HCT116 (cell line): ENCODE results near the gene CAMK1D. TPM values are rescaled to one million over a fixed set of nuclear protein-coding genes. Genes with fewer than 3 reads are reported as not detected.

ENCODE experiments used
- ATAC-seq: fragments of 200-7000 bp; cut with Tn5 transposase; 2 replicates; pipeline ENCODE4 v1.9.1; 2020; ENCODE audit warnings: mild to moderate bottlenecking, moderate library complexity
- BruUV-seq: library from RNA; stranded (reverse); fragments of 400-500 nt; replicated peaks from 2 replicates; lab custom pipeline; 2021; lab: Mats Ljungman, UMichigan
- CTCF ChIA-PET: fragments of 300-600 bp; sonication (Branson Sonifier 250); formaldehyde crosslinking; loops from one replicate; lab custom pipeline; 2021; ENCODE audit warnings: antibody characterized with exemption; lab: Charles Lee
- POLR2A ChIA-PET: fragments of 300-600, 350-600 bp; sonication (Branson Sonifier 250); formaldehyde crosslinking; loops from one replicate; lab custom pipeline; 2021; ENCODE audit warnings: antibody characterized with exemption; lab: Charles Lee
- RAD21 ChIA-PET, 2 experiments: fragments of 300-600 bp; sonication (Branson Sonifier 250); formaldehyde crosslinking; loops; one replicate each; lab custom pipeline; 2023; ENCODE audit warnings: low total read pairs in 2 of 2; ENCODE audit not compliant: uncharacterized antibody in 2 of 2, unreplicated experiment in 2 of 2, low non-redundant PET in 1 of 2; lab: Charles Lee
- DNase-seq: peaks from one replicate; pipeline ENCODE4 v3.0.0-alpha.2; 2010; ENCODE audit warnings: low read depth, low spot score
- H2AFZ ChIP-seq: fragments of 200-600 bp; shearing (Covaris generic), sonication (generic); 2 replicates; pipeline ENCODE4 v1.6.1; 2017; ENCODE audit warnings: low read depth, mixed run types, mixed read lengths, antibody characterized with exemption, low read length; ENCODE audit not compliant: poor library complexity, severe bottlenecking
- H3K27ac ChIP-seq: 2 replicates; pipeline ENCODE4 v1.5.1; 2012; ENCODE audit warnings: low read depth, low read length
- H3K27me3 ChIP-seq: fragments of 200-600 bp; sonication (generic); 2 replicates; pipeline ENCODE4 v1.6.1; 2016; ENCODE audit warnings: mixed run types, low read length, mixed read lengths; ENCODE audit not compliant: insufficient read depth
- H3K36me3 ChIP-seq, 2 experiments: fragments of 200-500 bp in 1 of 2; fragments of 200-600 bp in 1 of 2; sonication (Bioruptor generic) in 1 of 2; sonication (generic) in 1 of 2; 2 replicates each; pipeline versions ENCODE4 v1.5.1 to v1.6.1; 2014 to 2016; ENCODE audit warnings: low read length in 2 of 2, inconsistent platforms in 1 of 2, mixed read lengths in 1 of 2, mixed run types in 1 of 2; ENCODE audit not compliant: insufficient read depth in 2 of 2, control insufficient read depth in 1 of 2
- H3K4me1 ChIP-seq, 2 experiments: fragments of 200-600 bp in 1 of 2; sonication (generic) in 1 of 2; 2 replicates each; pipeline versions ENCODE4 v1.5.1 to v1.6.1; 2012 to 2017; ENCODE audit warnings: low read length in 2 of 2, inconsistent platforms in 1 of 2, mild to moderate bottlenecking in 1 of 2, mixed read lengths in 1 of 2, mixed run types in 1 of 2, moderate library complexity in 1 of 2; ENCODE audit not compliant: insufficient read depth in 2 of 2, control insufficient read depth in 1 of 2
- H3K4me2 ChIP-seq: fragments of 200-600 bp; sonication (generic); 2 replicates; pipeline ENCODE4 v1.6.1; 2017; ENCODE audit warnings: mixed run types, low read length, mixed read lengths
- H3K4me3 ChIP-seq, 2 experiments: fragments of 200-600 bp in 1 of 2; sonication (generic) in 1 of 2; replicated peaks in 1 of 2; 2 replicates each; pipeline ENCODE4 v1.5.1; 2011 to 2016; ENCODE audit warnings: low read length in 2 of 2, control low read depth in 1 of 2, low read depth in 1 of 2, mild to moderate bottlenecking in 1 of 2, mixed read lengths in 1 of 2, mixed run types in 1 of 2
- H3K79me2 ChIP-seq: fragments of 200-600 bp; sonication (generic); 2 replicates; pipeline ENCODE4 v1.6.1; 2017; ENCODE audit warnings: mild to moderate bottlenecking, mixed run types, low read length, moderate library complexity, mixed read lengths; ENCODE audit not compliant: insufficient read depth
- H3K9ac ChIP-seq: fragments of 200-600 bp; sonication (generic); 2 replicates; pipeline ENCODE4 v1.6.1; 2016; ENCODE audit warnings: low read length, mixed read lengths
- H3K9me2 ChIP-seq: fragments of 200-600 bp; sonication (generic), shearing (Covaris generic); 2 replicates; pipeline ENCODE4 v1.6.1; 2017; ENCODE audit warnings: mixed run types, mild to moderate bottlenecking, moderate library complexity; ENCODE audit not compliant: insufficient read depth
- H3K9me3 ChIP-seq, 2 experiments: fragments of 200-500 bp in 1 of 2; fragments of 200-600 bp in 1 of 2; sonication (Bioruptor generic) in 1 of 2; sonication (generic) in 1 of 2; 2 replicates each; pipeline ENCODE4 v1.6.1; 2014 to 2017; ENCODE audit warnings: low read length in 2 of 2, mixed read lengths in 2 of 2, inconsistent platforms in 1 of 2, low read depth in 1 of 2, mild to moderate bottlenecking in 1 of 2, mixed run types in 1 of 2, moderate library complexity in 1 of 2; ENCODE audit not compliant: control insufficient read depth in 1 of 2, insufficient read depth in 1 of 2
- H4K20me1 ChIP-seq: fragments of 200-600 bp; sonication (generic), shearing (Covaris generic); 2 replicates; pipeline ENCODE4 v1.6.1; 2017; ENCODE audit warnings: mixed run types, mild to moderate bottlenecking, moderate library complexity; ENCODE audit not compliant: insufficient read depth
- CBX3 ChIP-seq: IDR thresholded peaks from 2 replicates; pipeline ENCODE4 v1.6.1; 2012; ENCODE audit warnings: low read depth
- CEBPB ChIP-seq: IDR thresholded peaks from 2 replicates; pipeline ENCODE4 v1.6.1; 2012; ENCODE audit warnings: low read depth
- ELF1 ChIP-seq: IDR thresholded peaks from 2 replicates; pipeline ENCODE4 v1.6.1; 2012; ENCODE audit warnings: low read depth, borderline replicate concordance
- EZH2 ChIP-seq: fragments of 200-600 bp; sonication (generic); IDR thresholded peaks from 2 replicates; pipeline ENCODE4 v1.6.1; 2017; ENCODE audit warnings: antibody characterized with exemption, mixed run types
- FOSL1 ChIP-seq: IDR thresholded peaks from 2 replicates; pipeline ENCODE4 v1.6.1; 2012; ENCODE audit warnings: low read depth
- POLR2A ChIP-seq: IDR thresholded peaks from 2 replicates; pipeline ENCODE4 v1.7.0; 2011; ENCODE audit warnings: borderline replicate concordance; ENCODE audit not compliant: insufficient read depth, insufficient read length; ENCODE audit errors: extremely low read depth
- RAD21 ChIP-seq: IDR thresholded peaks from 2 replicates; pipeline ENCODE4 v1.6.1; 2012; ENCODE audit warnings: low read depth, mild to moderate bottlenecking
- SIN3A ChIP-seq: IDR thresholded peaks from 2 replicates; pipeline ENCODE4 v1.6.1; 2012; ENCODE audit warnings: low read depth
- SP1 ChIP-seq: IDR thresholded peaks from 2 replicates; pipeline ENCODE4 v1.6.1; 2012; ENCODE audit warnings: low read depth
- SRF ChIP-seq: IDR thresholded peaks from 2 replicates; pipeline ENCODE4 v1.6.1; 2012; ENCODE audit warnings: low read depth
- TCF7L2 ChIP-seq: IDR thresholded peaks from 2 replicates; pipeline ENCODE4 v1.7.0; 2011; ENCODE audit warnings: borderline replicate concordance, inconsistent platforms; ENCODE audit not compliant: insufficient read depth, insufficient read length; ENCODE audit errors: extremely low read depth
- YY1 ChIP-seq: IDR thresholded peaks from 2 replicates; pipeline ENCODE4 v1.6.1; 2011; ENCODE audit warnings: low read length, low read depth, moderate library complexity, mild to moderate bottlenecking; ENCODE audit not compliant: insufficient replicate concordance; ENCODE audit errors: extremely low read depth
- ZFX ChIP-seq: fragments of 450-650 bp; IDR thresholded peaks from 2 replicates; pipeline ENCODE4 v1.6.1; 2017
- ZNF274 ChIP-seq: fragments of 200-500 bp; sonication (Bioruptor generic); IDR thresholded peaks from 2 replicates; pipeline ENCODE4 v1.6.1; 2014; ENCODE audit warnings: mild to moderate bottlenecking, low read depth, low read length, inconsistent platforms
- intact Hi-C: fragments of 100-400 bp; cut with micrococcal nuclease; formaldehyde crosslinking; loops from 2 replicates; pipeline ENCODE4 v1.10.0; 2022
- total RNA-seq: library from RNA; stranded (reverse); gene quantifications from one replicate; pipeline ENCODE4 v1.2.1, GENCODE V29; 2021; ENCODE audit not compliant: unreplicated experiment

CAMK1D gene
- total RNA-seq, 1 experiment from 2014 or later: 9.6 TPM

DNA sequence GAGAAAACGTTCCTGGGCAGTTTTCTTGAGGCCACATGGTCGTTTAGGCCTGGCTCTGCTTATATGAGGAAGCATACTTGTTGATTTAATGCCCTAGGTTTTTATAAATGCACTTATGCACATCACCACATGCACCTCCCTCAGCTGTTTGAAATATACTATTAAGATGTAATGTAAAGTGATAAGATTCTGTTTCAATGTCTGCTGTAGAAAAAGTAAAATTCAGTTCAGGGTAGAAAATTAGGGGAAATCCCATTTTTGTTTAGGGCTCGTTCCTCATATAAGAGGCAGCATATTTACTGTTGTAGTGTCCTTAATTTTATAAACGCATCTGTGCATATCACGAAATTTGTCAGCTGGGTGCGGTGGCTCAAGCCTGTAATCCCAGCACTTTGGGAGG is 7.8 kb upstream of the CAMK1D start:
- Histone ChIP-seq H3K4me3 (no peak overlapping the region), H3K79me2 (no peaks in the 10 kb centered on the region), H3K9me3 (no peaks in the 10 kb centered on the region), H3K4me1 (no peaks in the 10 kb centered on the region), H3K9me2 (no peaks in the 10 kb centered on the region), H3K36me3 (no peaks in the 10 kb centered on the region), H3K9ac (no peak overlapping the region), H3K27ac (no peak overlapping the region), H2AFZ (no peak overlapping the region), H3K4me2 (no peak overlapping the region), H3K27me3 (no peaks in the 10 kb centered on the region), H4K20me1 (no peaks in the 10 kb centered on the region)
- RAD21 ChIA-PET: no interaction called here
- TF ChIP-seq FOSL1 (no peak), POLR2A (no peak), SIN3A (no peak), ZNF274 (no peak), RAD21 (no peak), SP1 (no peak), EZH2 (no peak), CEBPB (no peak), ZFX (no peak), SRF (no peak), TCF7L2 (no peak), ELF1 (no peak), CBX3 (no peak), YY1 (no peak)
- no TSS peak for BruUV-seq
- CTCF ChIA-PET: no interaction called here
- ATAC-seq (no peak), DNase-seq (no peak)
- intact Hi-C loops: loop anchor here (10.0 kb wide), 1 partner anchor 67 kb away; no protein-coding TSS in a partner anchor
- POLR2A ChIA-PET: no interaction called here
